ENCODE data around the gene ATAD3A.

DNA sequence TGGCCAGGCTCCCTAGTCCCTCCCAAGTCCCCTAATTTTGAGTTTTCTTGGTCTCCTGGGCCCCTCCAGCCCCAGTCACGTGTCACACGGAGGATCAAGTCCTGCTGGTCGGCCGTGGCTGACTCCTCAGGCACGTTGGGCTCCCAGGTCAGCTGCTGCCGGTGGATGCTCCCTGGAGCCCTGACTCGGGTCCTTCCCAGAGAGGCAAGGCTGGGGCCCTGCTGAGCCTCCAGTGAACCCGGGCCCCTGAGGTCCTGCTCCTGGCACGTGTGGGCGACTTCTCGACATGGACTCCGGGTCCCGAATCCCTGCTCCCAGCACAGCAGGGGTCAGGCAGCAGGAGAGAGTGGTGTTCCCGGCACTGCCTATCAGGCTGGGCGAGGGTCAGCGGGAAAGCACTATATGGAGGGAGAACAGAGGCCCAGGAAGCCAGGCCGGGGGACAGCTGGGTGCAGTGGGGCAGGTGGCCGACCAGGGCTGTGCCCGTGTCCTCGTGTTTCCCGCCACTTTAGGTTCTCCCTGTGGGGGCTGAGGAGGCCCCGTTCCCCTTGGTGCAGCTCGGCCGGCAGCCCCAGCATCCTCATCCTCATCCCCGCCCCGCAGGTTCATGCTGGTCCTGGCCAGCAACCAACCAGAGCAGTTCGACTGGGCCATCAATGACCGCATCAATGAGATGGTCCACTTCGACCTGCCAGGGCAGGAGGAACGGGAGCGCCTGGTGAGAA is 15.3 kb downstream of the ATAD3A start:
- TF ChIP-seq, protein P1, sequence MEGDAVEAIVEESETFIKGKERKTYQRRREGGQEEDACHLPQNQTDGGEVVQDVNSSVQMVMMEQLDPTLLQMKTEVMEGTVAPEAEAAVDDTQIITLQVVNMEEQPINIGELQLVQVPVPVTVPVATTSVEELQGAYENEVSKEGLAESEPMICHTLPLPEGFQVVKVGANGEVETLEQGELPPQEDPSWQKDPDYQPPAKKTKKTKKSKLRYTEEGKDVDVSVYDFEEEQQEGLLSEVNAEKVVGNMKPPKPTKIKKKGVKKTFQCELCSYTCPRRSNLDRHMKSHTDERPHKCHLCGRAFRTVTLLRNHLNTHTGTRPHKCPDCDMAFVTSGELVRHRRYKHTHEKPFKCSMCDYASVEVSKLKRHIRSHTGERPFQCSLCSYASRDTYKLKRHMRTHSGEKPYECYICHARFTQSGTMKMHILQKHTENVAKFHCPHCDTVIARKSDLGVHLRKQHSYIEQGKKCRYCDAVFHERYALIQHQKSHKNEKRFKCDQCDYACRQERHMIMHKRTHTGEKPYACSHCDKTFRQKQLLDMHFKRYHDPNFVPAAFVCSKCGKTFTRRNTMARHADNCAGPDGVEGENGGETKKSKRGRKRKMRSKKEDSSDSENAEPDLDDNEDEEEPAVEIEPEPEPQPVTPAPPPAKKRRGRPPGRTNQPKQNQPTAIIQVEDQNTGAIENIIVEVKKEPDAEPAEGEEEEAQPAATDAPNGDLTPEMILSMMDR (conservative IDR thresholded peaks at IDR 0.05; ENCODE audit: low read depth, low read length): no peak
- TF ChIP-seq EZH2 (IDR thresholded peaks at IDR 0.05; ENCODE audit: borderline replicate concordance, low read depth, low read length, poor library complexity, severe bottlenecking): no peak
